ENCODE measurements around the gene NCOA4.

- TF ChIP-seq POLR2AphosphoS5 (IDR thresholded peaks at IDR 0.05; ENCODE audit: low read depth, low read length): no peak
- TF ChIP-seq REST (IDR thresholded peaks at IDR 0.05; ENCODE audit: insufficient read depth in 1 of 2, low read depth in 2 of 2, low read length in 2 of 2): no peak
These were observed 46.7 kb upstream of the NCOA4 start for GRCh38 chr10:46077141-46077554.
